D721Med (cell line): ENCODE measurements around the gene PASK.

Source experiments
- DNase-seq: peaks from one replicate; pipeline ENCODE4 v3.0.0; 2011; ENCODE audit warnings: low spot score; ENCODE audit not compliant: insufficient read length
- FAIRE-seq: peaks from 2 replicates; lab custom pipeline; 2011; peaks lifted over from hg19 to GRCh38; lab: Jason Lieb, UNC
- CTCF ChIP-seq: IDR thresholded peaks from 2 replicates; pipeline ENCODE4 v1.5.1; 2012; ENCODE audit warnings: mild to moderate bottlenecking, control low read depth; ENCODE audit not compliant: insufficient read depth; ENCODE audit errors: missing control alignments

PASK gene

DNA sequence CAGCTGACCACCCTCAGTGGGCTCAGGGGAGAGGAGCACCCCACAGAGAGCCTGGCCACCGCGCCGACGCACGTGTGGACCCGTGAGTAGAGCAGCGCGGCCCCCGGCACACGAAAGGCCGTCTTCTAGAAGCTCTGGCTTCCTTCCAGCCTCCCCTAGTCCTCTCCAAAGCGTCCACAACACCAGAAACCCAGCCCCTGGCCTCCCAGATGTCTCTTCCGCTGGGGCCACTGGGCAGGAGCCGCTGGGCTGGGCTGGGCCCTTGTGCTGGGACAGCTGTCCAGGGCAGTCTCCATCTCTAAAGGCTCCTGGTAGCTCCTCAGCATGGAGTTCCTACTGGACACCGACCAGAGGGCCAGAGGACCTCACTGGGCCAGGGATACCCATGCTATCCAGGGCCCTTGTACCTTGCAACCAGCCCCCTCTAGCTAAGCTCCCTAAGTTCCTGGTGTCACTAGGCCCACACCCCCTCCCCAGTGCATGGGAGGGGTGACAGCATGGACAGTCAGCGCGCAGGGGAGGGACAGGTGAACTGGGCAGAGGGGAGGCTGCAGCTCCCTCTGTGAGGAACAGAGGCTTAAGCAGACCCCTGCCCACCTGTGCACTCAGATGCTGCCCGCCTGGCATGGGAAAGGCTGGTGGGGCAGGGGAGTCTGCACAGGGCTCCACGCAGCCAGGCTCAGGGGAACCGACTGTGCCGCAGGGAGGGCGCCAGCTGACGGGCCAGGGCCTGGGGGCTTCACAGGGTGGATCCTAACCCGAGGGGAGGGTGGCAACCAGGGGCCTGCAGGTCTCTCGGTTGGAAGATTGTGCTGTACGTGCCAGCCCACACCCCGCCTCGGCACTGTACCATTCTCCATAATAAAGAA, 80.1 kb downstream of the PASK start:
- no peak for TF ChIP-seq CTCF
- DNase-seq (no peak), FAIRE-seq (no peak)

DNA sequence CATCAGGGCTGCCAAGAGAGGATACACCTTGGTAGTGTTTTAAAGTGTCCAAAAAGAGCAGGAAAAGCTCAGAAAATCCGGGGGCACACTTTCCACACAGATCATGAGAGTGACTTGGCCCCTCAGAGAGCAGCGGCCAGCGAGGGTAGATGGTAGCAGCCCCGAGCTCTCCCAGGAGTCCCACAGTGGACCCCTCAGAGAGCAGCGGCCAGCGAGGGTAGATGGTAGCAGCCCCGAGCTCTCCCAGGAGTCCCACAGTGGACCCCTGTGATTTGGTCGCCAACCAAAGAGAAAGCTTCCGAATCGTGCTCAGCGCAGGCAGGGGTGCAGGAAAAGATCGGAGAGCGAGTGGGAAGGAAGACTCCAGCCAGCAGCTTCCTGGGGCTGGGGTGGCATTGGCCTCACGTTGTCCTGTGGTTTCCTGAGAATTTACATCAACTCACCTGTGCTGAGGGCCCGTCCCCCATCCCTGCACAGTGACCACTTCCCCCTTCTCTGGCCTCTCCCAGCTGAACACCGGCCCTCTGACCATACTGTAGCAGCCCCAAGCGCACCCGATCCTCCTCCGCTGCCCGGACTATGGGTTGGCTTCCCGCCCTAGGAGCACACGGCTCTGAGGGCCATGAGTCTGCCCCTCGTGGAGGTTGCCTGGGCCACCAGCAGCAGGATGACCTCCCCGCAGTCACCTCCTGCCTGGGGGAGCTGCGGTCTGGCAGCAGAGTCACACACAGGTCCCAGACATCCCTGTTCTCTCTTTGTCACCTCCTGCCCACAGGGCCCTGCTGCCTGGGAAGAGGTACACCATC, 80.9 kb downstream of the PASK start:
- DNase-seq, result no peak

DNA sequence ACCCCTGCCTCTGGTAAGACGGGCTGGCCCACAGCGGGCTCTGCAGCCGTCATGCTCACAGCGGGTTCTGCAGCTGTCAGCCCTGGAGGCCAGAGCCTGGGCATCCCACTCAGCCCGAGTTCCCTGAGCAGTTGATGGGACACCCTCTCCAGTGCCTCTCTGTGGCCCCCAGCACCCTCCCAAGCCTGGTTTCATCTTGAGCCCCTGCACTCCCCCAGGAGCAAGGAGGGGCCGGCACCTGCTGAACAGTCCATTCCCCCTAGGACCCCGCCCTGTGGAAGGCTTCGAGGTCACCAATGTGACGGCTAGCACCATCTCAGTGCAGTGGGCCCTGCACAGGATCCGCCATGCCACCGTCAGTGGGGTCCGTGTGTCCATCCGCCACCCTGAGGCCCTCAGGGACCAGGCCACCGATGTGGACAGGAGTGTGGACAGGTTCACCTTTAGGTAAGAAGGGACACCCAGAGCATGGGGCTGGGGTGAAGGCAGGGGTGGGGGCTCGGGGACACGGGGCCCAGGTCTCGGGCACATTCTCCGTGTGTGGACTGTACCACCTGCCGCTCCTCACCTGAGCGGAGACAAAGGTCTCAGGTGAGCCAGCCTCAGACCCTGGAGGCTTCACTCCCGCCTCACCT, 81.7 kb downstream of the PASK start:
- TF ChIP-seq CTCF, result no peak
- DNase-seq, result no peak
- no peak for FAIRE-seq

More for the DNA sequence above, 80.9 kb downstream of the PASK start:
- TF ChIP-seq CTCF, result no peak
- FAIRE-seq, result no peak

GRCh38 chr2:241066893-241067341, 82.4 kb downstream of the PASK start:
- DNase-seq (no peak), FAIRE-seq (no peak)
- no peak for TF ChIP-seq CTCF

DNA sequence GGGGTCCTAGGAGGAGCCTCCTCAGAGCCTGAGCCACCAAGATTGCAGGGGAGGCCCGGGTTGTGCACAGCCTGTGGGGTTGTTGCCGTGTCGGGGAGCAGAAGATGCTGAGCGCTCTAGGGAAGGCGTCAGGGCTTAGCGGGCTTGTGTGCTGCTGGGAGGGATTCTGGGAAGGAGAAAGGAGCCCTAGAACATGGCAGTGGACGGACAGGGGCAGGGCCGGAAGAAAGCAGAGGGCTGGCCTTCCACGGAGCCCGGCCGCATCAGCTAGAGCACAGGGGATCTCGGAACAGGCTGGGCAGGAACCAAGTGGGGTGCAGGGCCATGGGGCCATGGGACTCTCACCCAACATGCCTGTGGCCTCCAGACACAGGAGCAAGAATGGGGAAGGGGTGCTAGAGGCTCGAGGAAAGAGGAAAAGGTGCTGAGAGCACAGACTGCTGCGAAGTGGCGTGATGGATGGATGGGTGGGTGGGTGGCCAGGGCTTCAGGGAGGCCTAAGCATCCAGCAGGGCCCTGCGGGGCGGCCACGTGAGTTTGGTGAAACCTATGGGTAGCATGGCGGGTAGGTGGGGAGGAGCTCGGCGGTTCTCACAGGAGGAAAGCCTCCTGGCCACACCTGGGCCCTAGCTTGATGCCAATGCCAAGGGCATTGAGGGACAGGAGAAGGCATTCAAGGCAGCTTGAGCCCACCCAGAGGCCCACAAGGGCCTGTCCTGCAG, 82.9 kb downstream of the PASK start:
- FAIRE-seq, result no peak
- DNase-seq, result no peak
- TF ChIP-seq CTCF, result no peak

DNA sequence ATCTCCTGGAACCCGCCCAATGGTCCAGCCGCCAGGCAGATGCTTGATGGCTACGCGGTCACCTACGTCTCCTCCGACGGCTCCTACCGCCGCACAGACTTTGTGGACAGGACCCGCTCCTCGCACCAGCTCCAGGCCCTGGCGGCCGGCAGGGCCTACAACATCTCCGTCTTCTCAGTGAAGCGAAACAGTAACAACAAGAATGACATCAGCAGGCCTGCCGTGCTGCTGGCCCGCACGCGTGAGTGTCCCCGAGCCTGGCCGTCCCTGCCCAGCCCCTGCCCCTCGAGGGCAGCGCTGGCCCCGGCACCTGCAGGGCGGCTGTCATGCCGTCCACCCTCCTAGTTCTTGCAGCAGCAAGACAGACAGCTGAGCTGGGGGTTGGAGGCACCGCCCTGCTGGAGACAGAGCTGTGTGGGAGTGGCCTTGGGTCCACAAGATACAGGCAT, 83.9 kb downstream of the PASK start:
- DNase-seq, result no peak
- FAIRE-seq, result no peak
- no peak for TF ChIP-seq CTCF
